K562 (cell line): ENCODE measurements around the gene EVPL. TPM values are rescaled to one million over a fixed set of nuclear protein-coding genes. Genes with fewer than 3 reads are reported as not detected.

Experiments
- BHLHE40 ChIP-seq: IDR thresholded peaks from 2 replicates; pipeline ENCODE4 v1.6.1; 2011; ENCODE audit warnings: low read length, improper control_type of control experiment
- CBFA2T2 ChIP-seq: fragments of 450-650 bp; conservative IDR thresholded peaks from 2 replicates; pipeline ENCODE4 v1.6.1; 2017; ENCODE audit warnings: mild to moderate bottlenecking
- CXXC5 ChIP-seq: fragments of 250-450 bp; sonication (Bioruptor Pico); IDR thresholded peaks from 2 replicates; pipeline ENCODE4 v1.8.0; 2022; ENCODE audit warnings: inconsistent platforms, mild to moderate bottlenecking, moderate library complexity
- GATA2 ChIP-seq: sonication (generic); formaldehyde crosslinking; IDR thresholded peaks from 2 replicates; pipeline ENCODE4 v1.4.0; 2020; ENCODE audit warnings: mild to moderate bottlenecking, missing genetic modification reagents
- NR4A1 ChIP-seq, 2 experiments: fragments of 250-450 bp in 1 of 2; fragments of 450-650 bp in 1 of 2; sonication (Bioruptor Pico) in 1 of 2; IDR thresholded peaks; 2 replicates each; pipeline versions ENCODE4 v1.4.0 to v1.6.1; 2016 to 2020; ENCODE audit warnings: mild to moderate bottlenecking in 2 of 2, missing compliant biosample characterization in 1 of 2, missing genetic modification characterization in 1 of 2, moderate library complexity in 1 of 2
- SP2 ChIP-seq: IDR thresholded peaks from 2 replicates; pipeline ENCODE4 v1.6.1; 2011; ENCODE audit warnings: mild to moderate bottlenecking, low read depth, low read length, moderate library complexity; ENCODE audit not compliant: poor library complexity, severe bottlenecking; ENCODE audit errors: extremely low read depth
- TRIM24 ChIP-seq, 2 experiments: fragments of 450-650 bp; IDR thresholded peaks; 2 replicates each; pipeline ENCODE4 v1.6.1; 2016
- XRCC5 ChIP-seq: fragments of 200-400 bp; formaldehyde crosslinking; IDR thresholded peaks from 2 replicates; pipeline ENCODE4 v1.6.1; 2017; ENCODE audit warnings: low read depth, mild to moderate bottlenecking, low read length
- ZFP36 ChIP-seq: fragments of 150-350 bp; IDR thresholded peaks from 2 replicates; pipeline ENCODE4 v1.6.1; 2018; ENCODE audit warnings: low read length, low read depth; ENCODE audit not compliant: partially characterized antibody
- ZNF586 ChIP-seq: fragments of 450-650 bp; formaldehyde crosslinking; conservative IDR thresholded peaks from 2 replicates; pipeline ENCODE4 v1.4.0; 2020; ENCODE audit warnings: mild to moderate bottlenecking, moderate library complexity
- polyA plus RNA-seq, 8 experiments: library from polyadenylated mRNA; depleted of rRNA in 4 of 8; stranded (reverse) in 5 of 8; unstranded in 3 of 8; fragments of >200 nt; fragmentation: Nextera tagmentation in 2 of 8; fragmentation: Illumina TruSeq in 1 of 8; extraction: Ambion mirVana in 2 of 8; extraction: Trizol in 1 of 8; gene quantifications; 2 replicates each; pipeline versions ENCODE4 v1.2.1 to v1.2.3, GENCODE V29; 2011 to 2014; ENCODE audit warnings: inconsistent platforms in 1 of 8, missing spikeins in 1 of 8
- total RNA-seq, 7 experiments: library from RNA; depleted of rRNA in 6 of 7; stranded (reverse); fragments of >200 nt in 6 of 7; fragmentation: Illumina TruSeq in 2 of 7; extraction: Trizol in 2 of 7; gene quantifications; 2 replicates each; pipeline versions ENCODE4 v1.2.1 to v1.2.3, GENCODE V29; 2011 to 2021; ENCODE audit warnings: low replicate concordance in 1 of 7
- TF ChIP-seq, protein P1 (sequence below): fragments of 450-650 bp; IDR thresholded peaks from 2 replicates; pipeline ENCODE4 v1.6.1; 2017; ENCODE audit warnings: antibody characterized with exemption, mild to moderate bottlenecking
- TF ChIP-seq, protein P2 (sequence below): sonication (generic); formaldehyde crosslinking; IDR thresholded peaks from 2 replicates; pipeline ENCODE4 v1.8.1; 2023; ENCODE audit warnings: missing genetic modification reagents, mild to moderate bottlenecking, borderline replicate concordance
- TF ChIP-seq, protein P3 (sequence below): sonication (generic); formaldehyde crosslinking; IDR thresholded peaks from 2 replicates; pipeline ENCODE4 v1.8.1; 2023; ENCODE audit warnings: mild to moderate bottlenecking, missing genetic modification reagents

The EVPL gene
- total and polyA plus RNA-seq, 9 of the 15 experiments (the other 6 are each of a cell fraction or from before 2014, with no cell fraction given): 0.08 to 0.18 (median 0.16) TPM; not detected in 5

DNA sequence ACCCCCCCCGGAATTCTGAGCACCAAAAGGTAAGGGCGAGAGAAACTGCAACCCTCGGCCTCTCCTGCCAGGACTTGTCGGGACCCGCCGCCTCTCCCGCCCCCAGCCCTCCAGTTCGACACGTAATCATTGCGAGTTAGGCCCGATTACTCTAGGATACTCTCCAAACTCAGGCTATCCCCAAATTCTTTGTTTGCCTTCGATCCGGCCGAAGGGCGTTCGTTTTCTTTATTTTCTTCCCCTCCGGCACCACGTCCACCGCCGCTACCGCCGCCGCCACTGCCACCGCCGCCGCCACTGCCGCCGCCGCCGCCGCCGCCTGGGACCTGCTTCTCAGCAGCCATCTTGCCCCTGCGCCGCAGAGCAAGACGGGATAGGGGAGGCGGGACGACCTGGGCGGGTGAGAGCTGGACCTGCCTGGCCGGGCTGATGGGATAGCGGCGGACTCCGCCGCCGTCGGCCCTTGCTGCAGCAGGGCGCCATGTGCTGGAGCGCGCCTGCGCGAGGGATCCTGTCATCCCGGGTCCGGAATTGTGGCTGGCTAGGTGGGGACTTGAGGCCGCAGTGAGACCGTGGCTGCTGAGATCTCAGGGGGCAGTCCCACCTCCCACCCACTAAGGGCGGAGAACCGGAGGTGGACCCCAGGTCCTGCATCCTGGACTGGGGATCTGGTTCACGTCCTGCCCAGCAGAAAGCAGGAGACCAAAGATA, 45.2 kb upstream of the EVPL start, which contains the start of gene SRP68 (continued):
- TF ChIP-seq, protein P1, sequence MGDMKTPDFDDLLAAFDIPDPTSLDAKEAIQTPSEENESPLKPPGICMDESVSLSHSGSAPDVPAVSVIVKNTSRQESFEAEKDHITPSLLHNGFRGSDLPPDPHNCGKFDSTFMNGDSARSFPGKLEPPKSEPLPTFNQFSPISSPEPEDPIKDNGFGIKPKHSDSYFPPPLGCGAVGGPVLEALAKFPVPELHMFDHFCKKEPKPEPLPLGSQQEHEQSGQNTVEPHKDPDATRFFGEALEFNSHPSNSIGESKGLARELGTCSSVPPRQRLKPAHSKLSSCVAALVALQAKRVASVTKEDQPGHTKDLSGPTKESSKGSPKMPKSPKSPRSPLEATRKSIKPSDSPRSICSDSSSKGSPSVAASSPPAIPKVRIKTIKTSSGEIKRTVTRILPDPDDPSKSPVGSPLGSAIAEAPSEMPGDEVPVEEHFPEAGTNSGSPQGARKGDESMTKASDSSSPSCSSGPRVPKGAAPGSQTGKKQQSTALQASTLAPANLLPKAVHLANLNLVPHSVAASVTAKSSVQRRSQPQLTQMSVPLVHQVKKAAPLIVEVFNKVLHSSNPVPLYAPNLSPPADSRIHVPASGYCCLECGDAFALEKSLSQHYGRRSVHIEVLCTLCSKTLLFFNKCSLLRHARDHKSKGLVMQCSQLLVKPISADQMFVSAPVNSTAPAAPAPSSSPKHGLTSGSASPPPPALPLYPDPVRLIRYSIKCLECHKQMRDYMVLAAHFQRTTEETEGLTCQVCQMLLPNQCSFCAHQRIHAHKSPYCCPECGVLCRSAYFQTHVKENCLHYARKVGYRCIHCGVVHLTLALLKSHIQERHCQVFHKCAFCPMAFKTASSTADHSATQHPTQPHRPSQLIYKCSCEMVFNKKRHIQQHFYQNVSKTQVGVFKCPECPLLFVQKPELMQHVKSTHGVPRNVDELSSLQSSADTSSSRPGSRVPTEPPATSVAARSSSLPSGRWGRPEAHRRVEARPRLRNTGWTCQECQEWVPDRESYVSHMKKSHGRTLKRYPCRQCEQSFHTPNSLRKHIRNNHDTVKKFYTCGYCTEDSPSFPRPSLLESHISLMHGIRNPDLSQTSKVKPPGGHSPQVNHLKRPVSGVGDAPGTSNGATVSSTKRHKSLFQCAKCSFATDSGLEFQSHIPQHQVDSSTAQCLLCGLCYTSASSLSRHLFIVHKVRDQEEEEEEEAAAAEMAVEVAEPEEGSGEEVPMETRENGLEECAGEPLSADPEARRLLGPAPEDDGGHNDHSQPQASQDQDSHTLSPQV: peak; percentile 59
- peak; percentile 9 for TF ChIP-seq ZFP36
- TF ChIP-seq CXXC5: peak; percentile 59
- TF ChIP-seq, protein P2, sequence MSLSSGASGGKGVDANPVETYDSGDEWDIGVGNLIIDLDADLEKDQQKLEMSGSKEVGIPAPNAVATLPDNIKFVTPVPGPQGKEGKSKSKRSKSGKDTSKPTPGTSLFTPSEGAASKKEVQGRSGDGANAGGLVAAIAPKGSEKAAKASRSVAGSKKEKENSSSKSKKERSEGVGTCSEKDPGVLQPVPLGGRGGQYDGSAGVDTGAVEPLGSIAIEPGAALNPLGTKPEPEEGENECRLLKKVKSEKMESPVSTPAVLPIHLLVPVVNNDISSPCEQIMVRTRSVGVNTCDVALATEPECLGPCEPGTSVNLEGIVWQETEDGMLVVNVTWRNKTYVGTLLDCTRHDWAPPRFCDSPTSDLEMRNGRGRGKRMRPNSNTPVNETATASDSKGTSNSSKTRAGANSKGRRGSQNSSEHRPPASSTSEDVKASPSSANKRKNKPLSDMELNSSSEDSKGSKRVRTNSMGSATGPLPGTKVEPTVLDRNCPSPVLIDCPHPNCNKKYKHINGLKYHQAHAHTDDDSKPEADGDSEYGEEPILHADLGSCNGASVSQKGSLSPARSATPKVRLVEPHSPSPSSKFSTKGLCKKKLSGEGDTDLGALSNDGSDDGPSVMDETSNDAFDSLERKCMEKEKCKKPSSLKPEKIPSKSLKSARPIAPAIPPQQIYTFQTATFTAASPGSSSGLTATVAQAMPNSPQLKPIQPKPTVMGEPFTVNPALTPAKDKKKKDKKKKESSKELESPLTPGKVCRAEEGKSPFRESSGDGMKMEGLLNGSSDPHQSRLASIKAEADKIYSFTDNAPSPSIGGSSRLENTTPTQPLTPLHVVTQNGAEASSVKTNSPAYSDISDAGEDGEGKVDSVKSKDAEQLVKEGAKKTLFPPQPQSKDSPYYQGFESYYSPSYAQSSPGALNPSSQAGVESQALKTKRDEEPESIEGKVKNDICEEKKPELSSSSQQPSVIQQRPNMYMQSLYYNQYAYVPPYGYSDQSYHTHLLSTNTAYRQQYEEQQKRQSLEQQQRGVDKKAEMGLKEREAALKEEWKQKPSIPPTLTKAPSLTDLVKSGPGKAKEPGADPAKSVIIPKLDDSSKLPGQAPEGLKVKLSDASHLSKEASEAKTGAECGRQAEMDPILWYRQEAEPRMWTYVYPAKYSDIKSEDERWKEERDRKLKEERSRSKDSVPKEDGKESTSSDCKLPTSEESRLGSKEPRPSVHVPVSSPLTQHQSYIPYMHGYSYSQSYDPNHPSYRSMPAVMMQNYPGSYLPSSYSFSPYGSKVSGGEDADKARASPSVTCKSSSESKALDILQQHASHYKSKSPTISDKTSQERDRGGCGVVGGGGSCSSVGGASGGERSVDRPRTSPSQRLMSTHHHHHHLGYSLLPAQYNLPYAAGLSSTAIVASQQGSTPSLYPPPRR: 0 out of 2 replicates have a peak, but pooled peaks have one; percentile 48
- peak; percentile 76 for TF ChIP-seq SP2
- no peak for TF ChIP-seq NR4A1 (CRISPR knock-in tag; IDR thresholded peaks at IDR 0.05)
- TF ChIP-seq NR4A1 (tag; IDR thresholded peaks at IDR 0.05): no peak
- no peak for TF ChIP-seq TRIM24 (IDR thresholded peaks at IDR 0.05)
- TF ChIP-seq, protein P3, sequence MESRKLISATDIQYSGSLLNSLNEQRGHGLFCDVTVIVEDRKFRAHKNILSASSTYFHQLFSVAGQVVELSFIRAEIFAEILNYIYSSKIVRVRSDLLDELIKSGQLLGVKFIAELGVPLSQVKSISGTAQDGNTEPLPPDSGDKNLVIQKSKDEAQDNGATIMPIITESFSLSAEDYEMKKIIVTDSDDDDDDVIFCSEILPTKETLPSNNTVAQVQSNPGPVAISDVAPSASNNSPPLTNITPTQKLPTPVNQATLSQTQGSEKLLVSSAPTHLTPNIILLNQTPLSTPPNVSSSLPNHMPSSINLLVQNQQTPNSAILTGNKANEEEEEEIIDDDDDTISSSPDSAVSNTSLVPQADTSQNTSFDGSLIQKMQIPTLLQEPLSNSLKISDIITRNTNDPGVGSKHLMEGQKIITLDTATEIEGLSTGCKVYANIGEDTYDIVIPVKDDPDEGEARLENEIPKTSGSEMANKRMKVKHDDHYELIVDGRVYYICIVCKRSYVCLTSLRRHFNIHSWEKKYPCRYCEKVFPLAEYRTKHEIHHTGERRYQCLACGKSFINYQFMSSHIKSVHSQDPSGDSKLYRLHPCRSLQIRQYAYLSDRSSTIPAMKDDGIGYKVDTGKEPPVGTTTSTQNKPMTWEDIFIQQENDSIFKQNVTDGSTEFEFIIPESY (CRISPR knock-in tag): peak; percentile 35
- no peak for TF ChIP-seq ZNF586 (CRISPR knock-in tag)
- peak; percentile 40; the same call in 1 of the 2 replicates for TF ChIP-seq XRCC5
- no peak for TF ChIP-seq GATA2 (CRISPR knock-in tag)
- TF ChIP-seq BHLHE40: no peak
- TF ChIP-seq CBFA2T2: no peak
